ENCODE measurements around the gene DOCK1. TPM values are rescaled to one million over a fixed set of nuclear protein-coding genes. Genes with fewer than 3 reads are reported as not detected.

DOCK1 gene
- polyA plus RNA-seq, 1 donor = 29.5 TPM

- H3K4me1 ChIP-seq (ENCODE audit: control insufficient read depth, insufficient read depth, low read length) = peaks cover 4% of the 10 kb centered on the region
- H3K4me3 ChIP-seq (ENCODE audit: low read length) = peak within 1 kb of the TSS; percentile 16
- H3K27me3 ChIP-seq (ENCODE audit: control insufficient read depth, insufficient read depth, low read length) = peaks cover 37% of the 10 kb centered on the region
- H3K9me3 ChIP-seq (ENCODE audit: control insufficient read depth, low read depth, low read length) = no peaks in the 10 kb centered on the region
- WGBS (ENCODE audit: insufficient coverage, low lambda C conversion rate) = no CpG with 5 or more reads among the region's 81 CpGs
- peak; percentile 16 to 60 for DNase-seq
- H3K36me3 ChIP-seq (ENCODE audit: control insufficient read depth, insufficient read depth, low read length) = no peaks in the 10 kb centered on the region
- no peak within 1 kb of the TSS for H3K27ac ChIP-seq (ENCODE audit: low read length)
These were observed 291.3 kb downstream of the DOCK1 start, which contains the start of gene INSYN2A for GRCh38 chr10:127196282-127197153. Gene INSYN2A, minus strand, starts transcription at chr10:127196591. Its CDS starts 20,196 bp downstream, at chr10:127176395.

GRCh38 chr10:127197154-127197432 lies 291.9 kb downstream of the DOCK1 start:
- no CpG with 5 or more reads among the region's 5 CpGs for WGBS (ENCODE audit: insufficient coverage, low lambda C conversion rate)
- H3K9me3 ChIP-seq (ENCODE audit: control insufficient read depth, low read depth, low read length) = no peaks in the 10 kb centered on the region
- no peak overlapping the region for H3K27ac ChIP-seq (ENCODE audit: low read length)
- peaks cover 4% of the 10 kb centered on the region for H3K4me1 ChIP-seq (ENCODE audit: control insufficient read depth, insufficient read depth, low read length)
- H3K36me3 ChIP-seq (ENCODE audit: control insufficient read depth, insufficient read depth, low read length) = no peaks in the 10 kb centered on the region
- H3K27me3 ChIP-seq (ENCODE audit: control insufficient read depth, insufficient read depth, low read length) = peaks cover 37% of the 10 kb centered on the region
- DNase-seq = no peak
- H3K4me3 ChIP-seq (ENCODE audit: low read length) = peak overlapping the region; percentile 16

- H3K27ac ChIP-seq (ENCODE audit: low read length) = no peak overlapping the region
- H3K4me3 ChIP-seq (ENCODE audit: low read length) = no peak overlapping the region
- no CpG with 5 or more reads among the region's 5 CpGs for WGBS (ENCODE audit: insufficient coverage, low lambda C conversion rate)
- peaks cover 34% of the 10 kb centered on the region for H3K27me3 ChIP-seq (ENCODE audit: control insufficient read depth, insufficient read depth, low read length)
- H3K4me1 ChIP-seq (ENCODE audit: control insufficient read depth, insufficient read depth, low read length) = peaks cover 4% of the 10 kb centered on the region
- no peaks in the 10 kb centered on the region for H3K9me3 ChIP-seq (ENCODE audit: control insufficient read depth, low read depth, low read length)
- no peaks in the 10 kb centered on the region for H3K36me3 ChIP-seq (ENCODE audit: control insufficient read depth, insufficient read depth, low read length)
- no peak for DNase-seq
These were observed 293.1 kb downstream of the DOCK1 start for GRCh38 chr10:127198307-127198706.

DNA sequence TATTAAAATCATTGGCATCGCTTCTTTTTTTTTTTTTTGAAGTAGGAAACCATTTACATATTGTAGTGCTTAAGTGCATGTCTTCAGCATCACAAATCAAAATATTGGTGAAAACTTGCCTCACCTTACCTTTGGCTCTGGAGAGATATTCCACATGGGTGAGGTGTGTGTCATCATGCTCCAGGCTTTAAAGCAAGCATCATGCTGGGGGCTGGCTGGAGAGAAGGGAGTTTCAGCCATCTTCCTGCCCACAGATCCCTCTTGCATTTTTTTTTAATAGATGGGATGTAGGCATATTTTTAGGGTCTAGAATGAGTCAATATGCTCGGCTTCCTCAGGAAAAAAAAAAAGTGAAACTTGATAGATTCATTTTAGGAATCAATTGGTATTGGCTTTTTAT lies 293.5 kb downstream of the DOCK1 start:
- 95% methylated on average over 2 of the region's 2 CpGs for WGBS (ENCODE audit: insufficient coverage, low lambda C conversion rate)
- no peak for DNase-seq

GRCh38 chr10:127200646-127201045 lies 295.4 kb downstream of the DOCK1 start:
- H3K27ac ChIP-seq (ENCODE audit: low read length) = no peak overlapping the region
- no peak for DNase-seq
- peaks cover 2% of the 10 kb centered on the region for H3K36me3 ChIP-seq (ENCODE audit: control insufficient read depth, insufficient read depth, low read length)
- WGBS (ENCODE audit: insufficient coverage, low lambda C conversion rate) = no CpG with 5 or more reads among the region's 8 CpGs
- H3K4me1 ChIP-seq (ENCODE audit: control insufficient read depth, insufficient read depth, low read length) = peaks cover 4% of the 10 kb centered on the region
- H3K9me3 ChIP-seq (ENCODE audit: control insufficient read depth, low read depth, low read length) = no peaks in the 10 kb centered on the region
- H3K27me3 ChIP-seq (ENCODE audit: control insufficient read depth, insufficient read depth, low read length) = peaks cover 13% of the 10 kb centered on the region
- H3K4me3 ChIP-seq (ENCODE audit: low read length) = no peak overlapping the region

More for the DNA sequence above, 293.5 kb downstream of the DOCK1 start:
- H3K27ac ChIP-seq (ENCODE audit: low read length) = no peak overlapping the region
- no peak overlapping the region for H3K4me3 ChIP-seq (ENCODE audit: low read length)
- H3K9me3 ChIP-seq (ENCODE audit: control insufficient read depth, low read depth, low read length) = no peaks in the 10 kb centered on the region
- no peaks in the 10 kb centered on the region for H3K36me3 ChIP-seq (ENCODE audit: control insufficient read depth, insufficient read depth, low read length)
- H3K4me1 ChIP-seq (ENCODE audit: control insufficient read depth, insufficient read depth, low read length) = peaks cover 4% of the 10 kb centered on the region
- peaks cover 29% of the 10 kb centered on the region for H3K27me3 ChIP-seq (ENCODE audit: control insufficient read depth, insufficient read depth, low read length)

GRCh38 chr10:127203067-127203466 lies 297.8 kb downstream of the DOCK1 start:
- Histone ChIP-seq H3K4me3 (ENCODE audit: low read length) (no peak overlapping the region), H3K27ac (ENCODE audit: low read length) (no peak overlapping the region), H3K36me3 (ENCODE audit: control insufficient read depth, insufficient read depth, low read length) (peaks cover 2% of the 10 kb centered on the region), H3K27me3 (ENCODE audit: control insufficient read depth, insufficient read depth, low read length) (peaks cover under 1% of the 10 kb centered on the region), H3K4me1 (ENCODE audit: control insufficient read depth, insufficient read depth, low read length) (no peaks in the 10 kb centered on the region), H3K9me3 (ENCODE audit: control insufficient read depth, low read depth, low read length) (no peaks in the 10 kb centered on the region)
- WGBS (ENCODE audit: insufficient coverage, low lambda C conversion rate) = 97% methylated on average over 6 of the region's 7 CpGs
- DNase-seq = no peak

- no peak overlapping the region for H3K27ac ChIP-seq (ENCODE audit: low read length)
- WGBS (ENCODE audit: insufficient coverage, low lambda C conversion rate) = no CpG with 5 or more reads among the region's 2 CpGs
These were observed 301.9 kb downstream of the DOCK1 start for GRCh38 chr10:127207081-127207480.

DNA sequence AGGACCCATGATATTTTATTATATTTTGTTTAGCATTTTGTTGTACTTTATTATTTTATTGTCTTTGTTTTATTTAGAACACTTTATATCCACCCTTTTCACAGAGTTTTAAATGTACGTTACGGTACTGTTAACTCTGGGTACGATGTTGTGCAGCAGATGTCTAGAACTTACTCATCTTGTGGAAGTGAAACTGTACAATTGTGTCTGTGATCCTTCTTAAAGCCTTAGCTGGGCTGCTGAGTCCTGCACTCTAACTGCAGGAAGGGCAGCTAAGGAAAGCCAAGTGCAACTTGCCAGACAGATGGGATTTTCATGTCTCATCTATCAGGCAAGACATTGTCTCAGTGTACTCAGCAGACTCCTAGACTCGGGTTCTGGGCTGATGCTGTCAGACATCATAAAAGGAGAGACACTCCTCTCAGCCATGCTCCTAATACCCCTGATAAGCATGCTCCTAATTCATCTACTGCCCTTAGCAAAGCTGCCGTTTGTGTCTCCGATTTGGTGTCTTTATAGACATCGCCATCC lies 305.8 kb downstream of the DOCK1 start:
- H3K27me3 ChIP-seq (ENCODE audit: control insufficient read depth, insufficient read depth, low read length) = no peaks in the 10 kb centered on the region
- no peaks in the 10 kb centered on the region for H3K9me3 ChIP-seq (ENCODE audit: control insufficient read depth, low read depth, low read length)
- H3K36me3 ChIP-seq (ENCODE audit: control insufficient read depth, insufficient read depth, low read length) = no peaks in the 10 kb centered on the region
- no peak overlapping the region for H3K27ac ChIP-seq (ENCODE audit: low read length)
- no peak for DNase-seq
- WGBS (ENCODE audit: insufficient coverage, low lambda C conversion rate) = no CpG with 5 or more reads among the region's 7 CpGs
- H3K4me1 ChIP-seq (ENCODE audit: control insufficient read depth, insufficient read depth, low read length) = no peaks in the 10 kb centered on the region
- H3K4me3 ChIP-seq (ENCODE audit: low read length) = no peak overlapping the region

More at GRCh38 chr10:127207081-127207480, 301.9 kb downstream of the DOCK1 start:
- H3K4me1 ChIP-seq (ENCODE audit: control insufficient read depth, insufficient read depth, low read length) = no peaks in the 10 kb centered on the region
- H3K9me3 ChIP-seq (ENCODE audit: control insufficient read depth, low read depth, low read length) = no peaks in the 10 kb centered on the region
- no peak for DNase-seq
- H3K27me3 ChIP-seq (ENCODE audit: control insufficient read depth, insufficient read depth, low read length) = no peaks in the 10 kb centered on the region
- H3K36me3 ChIP-seq (ENCODE audit: control insufficient read depth, insufficient read depth, low read length) = peaks cover 2% of the 10 kb centered on the region
- H3K4me3 ChIP-seq (ENCODE audit: low read length) = no peak overlapping the region

DNA sequence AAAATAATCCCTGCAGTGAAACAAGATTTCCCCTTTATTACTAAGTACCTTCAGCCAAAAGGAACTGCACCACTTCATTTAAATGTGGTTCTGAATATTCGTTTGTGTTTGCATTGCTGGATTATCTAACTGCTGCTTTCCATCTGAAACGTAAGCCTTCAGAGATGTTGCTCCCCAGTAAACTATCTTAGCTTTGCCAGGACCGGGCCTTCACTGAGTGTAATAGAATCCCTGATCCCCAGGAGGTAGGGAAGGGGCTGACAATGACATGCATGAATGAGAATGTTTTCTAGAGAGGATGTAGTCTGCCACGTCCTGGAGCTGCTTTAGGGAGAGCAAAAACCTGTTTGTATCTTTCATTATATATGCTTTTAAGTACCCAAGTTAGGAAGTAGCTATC lies 310.6 kb downstream of the DOCK1 start:
- no CpG with 5 or more reads among the region's 4 CpGs for WGBS (ENCODE audit: insufficient coverage, low lambda C conversion rate)
- no peaks in the 10 kb centered on the region for H3K9me3 ChIP-seq (ENCODE audit: control insufficient read depth, low read depth, low read length)
- H3K27ac ChIP-seq (ENCODE audit: low read length) = no peak overlapping the region
- no peak for DNase-seq
- no peaks in the 10 kb centered on the region for H3K36me3 ChIP-seq (ENCODE audit: control insufficient read depth, insufficient read depth, low read length)
- H3K4me1 ChIP-seq (ENCODE audit: control insufficient read depth, insufficient read depth, low read length) = no peaks in the 10 kb centered on the region
- no peak overlapping the region for H3K4me3 ChIP-seq (ENCODE audit: low read length)
- H3K27me3 ChIP-seq (ENCODE audit: control insufficient read depth, insufficient read depth, low read length) = no peaks in the 10 kb centered on the region

DNA sequence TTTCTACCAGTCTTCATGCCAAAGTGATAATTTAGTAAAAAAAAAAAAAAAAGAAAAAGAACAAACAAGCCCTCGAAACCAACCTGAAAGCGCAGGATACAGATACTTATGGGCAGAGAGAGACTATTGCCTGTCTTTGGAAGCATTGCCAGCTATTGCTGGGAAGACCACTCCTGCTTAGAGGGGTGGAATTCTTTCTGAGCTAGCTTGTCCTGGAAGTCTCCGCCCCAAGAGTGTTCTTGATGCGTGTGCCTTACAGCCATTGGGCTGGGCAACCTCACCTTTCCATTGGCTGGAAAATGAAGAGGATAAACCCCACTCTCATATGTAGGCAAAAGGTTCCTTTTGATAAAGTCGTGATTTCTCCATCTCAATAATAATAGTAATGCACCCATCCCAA lies 311.0 kb downstream of the DOCK1 start:
- H3K27ac ChIP-seq (ENCODE audit: low read length) = no peak overlapping the region
- WGBS (ENCODE audit: insufficient coverage, low lambda C conversion rate) = 100% methylated on average over 1 of the region's 5 CpGs
- no peaks in the 10 kb centered on the region for H3K4me1 ChIP-seq (ENCODE audit: control insufficient read depth, insufficient read depth, low read length)
- DNase-seq = no peak
- no peaks in the 10 kb centered on the region for H3K27me3 ChIP-seq (ENCODE audit: control insufficient read depth, insufficient read depth, low read length)
- H3K4me3 ChIP-seq (ENCODE audit: low read length) = no peak overlapping the region
- no peaks in the 10 kb centered on the region for H3K9me3 ChIP-seq (ENCODE audit: control insufficient read depth, low read depth, low read length)
- no peaks in the 10 kb centered on the region for H3K36me3 ChIP-seq (ENCODE audit: control insufficient read depth, insufficient read depth, low read length)
